HFFc6 (cell line): ENCODE data around the gene DST. TPM values are rescaled to one million over a fixed set of nuclear protein-coding genes. Genes with fewer than 3 reads are reported as not detected.

ENCODE experiments used
- DNase-seq: peaks from one replicate; pipeline ENCODE4 v3.0.0-alpha.2; 2018
- H3K27ac Mint-ChIP-seq: 2 replicates; pipeline ENCODE4 v1.8.0; 2020; ENCODE audit warnings: mild to moderate bottlenecking, mixed read lengths
- H3K27me3 Mint-ChIP-seq: 2 replicates; pipeline ENCODE4 v1.8.0; 2021; ENCODE audit warnings: mild to moderate bottlenecking, moderate library complexity, mixed read lengths; ENCODE audit not compliant: insufficient read depth
- H3K36me3 Mint-ChIP-seq: 2 replicates; pipeline ENCODE4 v1.8.0; 2021; ENCODE audit warnings: low read depth, mixed read lengths
- H3K4me1 Mint-ChIP-seq: 2 replicates; pipeline ENCODE4 v1.8.0; 2020; ENCODE audit warnings: low read depth, mixed read lengths
- H3K4me3 Mint-ChIP-seq: 2 replicates; pipeline ENCODE4 v1.8.0; 2020; ENCODE audit warnings: mild to moderate bottlenecking, moderate library complexity, mixed read lengths
- H3K9me3 Mint-ChIP-seq: 2 replicates; pipeline ENCODE4 v1.8.0; 2020; ENCODE audit warnings: mild to moderate bottlenecking, mixed read lengths
- total RNA-seq, 6 experiments: library from RNA; stranded (reverse); fragmentation: NEBNext Ultra II Directional; extraction: Animal tissue kit (Norgen Biotek cat#: 25700); gene quantifications; 2 replicates in 1 of 6; 3 replicates in 5 of 6; pipeline ENCODE4 v1.2.3, GENCODE V29; 2021
- TF ChIP-seq, protein P1 (sequence below): fragments of 200-600 bp; sonication (generic); IDR thresholded peaks from 2 replicates; pipeline ENCODE4 v1.5.0; 2021; ENCODE audit warnings: antibody characterized with exemption, mild to moderate bottlenecking

The DST gene
- total RNA-seq, 6 experiments from 2014 or later = 246 to 408 (median 279) TPM

DNA sequence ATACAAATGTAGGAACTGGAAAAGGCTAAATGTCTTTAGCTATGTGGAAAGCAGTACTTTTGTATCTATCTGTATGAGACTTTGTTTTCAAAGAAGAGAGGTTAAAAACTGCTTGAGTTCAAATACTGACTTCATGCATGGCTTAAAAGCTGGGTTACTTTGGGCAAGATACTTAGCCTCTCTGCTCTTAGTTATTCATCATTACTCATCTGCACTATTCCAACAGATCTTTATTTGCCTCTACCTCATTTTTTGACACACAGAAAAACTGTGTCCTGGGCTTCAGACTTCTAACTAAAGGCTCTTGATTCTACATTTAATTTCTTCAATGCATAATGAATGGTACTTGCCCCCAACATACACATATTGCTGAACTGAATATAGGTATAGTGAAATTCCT, 114.8 kb downstream of the DST start:
- Mint-ChIP-seq H3K4me1 (peaks cover 99% of the 10 kb centered on the region), H3K27me3 (peaks cover 10% of the 10 kb centered on the region; the same call in 1 of the 2 replicates), H3K27ac (peak overlapping the region; percentile 95)

GRCh38 chr6:56526860-56527544, 115.7 kb downstream of the DST start:
- H3K36me3 Mint-ChIP-seq = peaks cover 52% of the 10 kb centered on the region
- DNase-seq = no peak

More for the DNA sequence above, 114.8 kb downstream of the DST start:
- peak; percentile 53 for DNase-seq
- H3K9me3 Mint-ChIP-seq = no peaks in the 10 kb centered on the region; the same call in 1 of the 2 replicates
- peak overlapping the region; percentile 72 for H3K4me3 Mint-ChIP-seq
- TF ChIP-seq, protein P1, sequence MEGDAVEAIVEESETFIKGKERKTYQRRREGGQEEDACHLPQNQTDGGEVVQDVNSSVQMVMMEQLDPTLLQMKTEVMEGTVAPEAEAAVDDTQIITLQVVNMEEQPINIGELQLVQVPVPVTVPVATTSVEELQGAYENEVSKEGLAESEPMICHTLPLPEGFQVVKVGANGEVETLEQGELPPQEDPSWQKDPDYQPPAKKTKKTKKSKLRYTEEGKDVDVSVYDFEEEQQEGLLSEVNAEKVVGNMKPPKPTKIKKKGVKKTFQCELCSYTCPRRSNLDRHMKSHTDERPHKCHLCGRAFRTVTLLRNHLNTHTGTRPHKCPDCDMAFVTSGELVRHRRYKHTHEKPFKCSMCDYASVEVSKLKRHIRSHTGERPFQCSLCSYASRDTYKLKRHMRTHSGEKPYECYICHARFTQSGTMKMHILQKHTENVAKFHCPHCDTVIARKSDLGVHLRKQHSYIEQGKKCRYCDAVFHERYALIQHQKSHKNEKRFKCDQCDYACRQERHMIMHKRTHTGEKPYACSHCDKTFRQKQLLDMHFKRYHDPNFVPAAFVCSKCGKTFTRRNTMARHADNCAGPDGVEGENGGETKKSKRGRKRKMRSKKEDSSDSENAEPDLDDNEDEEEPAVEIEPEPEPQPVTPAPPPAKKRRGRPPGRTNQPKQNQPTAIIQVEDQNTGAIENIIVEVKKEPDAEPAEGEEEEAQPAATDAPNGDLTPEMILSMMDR = no peak
- H3K36me3 Mint-ChIP-seq = peaks cover 56% of the 10 kb centered on the region

DNA sequence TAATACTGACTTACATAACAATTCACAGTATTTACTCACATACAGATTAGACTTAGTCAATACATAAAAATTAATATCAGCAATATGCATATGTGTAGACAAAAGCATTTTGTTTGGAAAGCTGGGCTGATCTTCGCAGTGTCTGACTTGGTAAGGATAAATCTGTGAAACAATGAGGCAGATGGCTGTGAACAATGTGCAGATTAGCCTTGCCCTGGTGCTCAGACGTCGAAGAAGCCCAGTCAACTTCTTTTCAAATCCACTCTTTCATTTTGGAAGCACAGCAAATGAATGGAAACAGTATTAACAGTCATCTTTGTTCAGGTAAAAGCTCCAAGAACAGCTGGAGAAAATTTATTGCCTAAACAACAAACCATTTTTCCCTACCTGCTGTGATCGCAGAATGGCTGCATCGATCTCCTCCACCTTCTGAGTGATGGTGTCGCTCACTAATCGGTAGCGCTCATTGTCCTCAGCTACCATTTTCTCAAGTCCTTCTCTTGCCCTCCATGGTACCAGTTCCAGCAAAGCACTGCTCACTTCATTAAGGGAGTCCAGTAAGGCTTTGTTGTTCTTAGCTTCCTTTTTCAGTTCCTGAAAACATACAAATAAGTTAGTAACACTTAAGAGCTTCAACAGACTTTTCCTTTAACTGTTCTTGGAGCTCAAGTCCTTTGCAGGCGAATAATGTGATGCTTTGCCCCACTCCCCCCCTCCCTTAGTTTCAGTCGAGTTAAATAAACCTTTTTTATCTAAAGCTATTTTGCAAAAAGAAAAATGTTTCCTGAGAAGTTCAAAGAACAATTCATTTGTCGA, 116.5 kb downstream of the DST start:
- Mint-ChIP-seq H3K36me3 (peaks cover 51% of the 10 kb centered on the region), H3K4me1 (peaks cover 98% of the 10 kb centered on the region), H3K27ac (peak overlapping the region; percentile 87), H3K9me3 (no peaks in the 10 kb centered on the region), H3K27me3 (peaks cover 8% of the 10 kb centered on the region; the same call in 1 of the 2 replicates), H3K4me3 (peak overlapping the region; percentile 73)
- no peak for DNase-seq
- TF ChIP-seq, protein P1 = no peak

More at GRCh38 chr6:56526860-56527544, 115.7 kb downstream of the DST start:
- peaks cover 98% of the 10 kb centered on the region for H3K4me1 Mint-ChIP-seq
- peaks cover 10% of the 10 kb centered on the region; the same call in 1 of the 2 replicates for H3K27me3 Mint-ChIP-seq
- TF ChIP-seq, protein P1 = no peak
- peak overlapping the region; percentile 72 for H3K4me3 Mint-ChIP-seq
- peak overlapping the region; percentile 95 for H3K27ac Mint-ChIP-seq
- H3K9me3 Mint-ChIP-seq = no peaks in the 10 kb centered on the region; the same call in 1 of the 2 replicates

GRCh38 chr6:56524891-56525703, 117.6 kb downstream of the DST start:
- Mint-ChIP-seq H3K27ac (peak overlapping the region; percentile 87), H3K36me3 (peaks cover 48% of the 10 kb centered on the region), H3K4me3 (peak overlapping the region; percentile 78), H3K27me3 (peaks cover 6% of the 10 kb centered on the region; the same call in 1 of the 2 replicates), H3K4me1 (peaks cover 97% of the 10 kb centered on the region), H3K9me3 (no peaks in the 10 kb centered on the region)
- DNase-seq = peak; percentile 99
- TF ChIP-seq, protein P1 = no peak
